Astrocyte of the cerebellum (primary cell): ENCODE measurements around the gene HSD3B1.

ENCODE experiments used
- DNase-seq: peaks from one replicate; pipeline ENCODE4 v3.0.0-alpha.2; 2011; ENCODE audit warnings: low read depth
- H3K4me3 ChIP-seq: 2 replicates; pipeline ENCODE4 v1.5.1; 2011; ENCODE audit warnings: mild to moderate bottlenecking, low read depth, low read length, moderate library complexity
- in situ Hi-C: cut with HindIII; loops from 2 replicates; pipeline ENCODE4 v1.10.0; 2017; ENCODE audit warnings: low sequenced_read_pairs
- TF ChIP-seq, protein P1 (sequence below): IDR thresholded peaks from 2 replicates; pipeline ENCODE4 v1.5.1; 2012; ENCODE audit warnings: low read length, low read depth, moderate library complexity, mild to moderate bottlenecking; ENCODE audit errors: missing control alignments

Gene HSD3B1

DNA sequence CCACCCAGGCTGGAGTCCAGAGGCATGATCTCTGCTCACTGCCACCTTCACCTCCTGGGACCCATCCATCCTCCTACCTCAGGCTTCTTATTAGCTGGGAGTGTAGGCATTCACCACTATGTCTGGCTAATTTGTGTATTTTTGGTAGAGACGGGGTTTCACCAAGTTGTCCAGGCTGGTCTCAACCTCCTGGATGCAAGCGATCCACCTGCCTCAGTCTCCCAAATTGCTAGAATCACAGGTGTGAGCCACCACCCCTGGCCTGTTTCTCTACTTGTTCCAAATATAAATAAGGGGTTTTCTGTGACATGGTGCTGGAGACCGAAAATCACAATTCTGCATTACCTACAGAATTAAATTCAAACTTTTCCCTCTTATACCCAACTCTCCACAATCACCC lies 36.6 kb upstream of the HSD3B1 start:
- DNase-seq, result no peak
- H3K4me3 ChIP-seq, result no peak overlapping the region
- in situ Hi-C loops, result no loop called here
- TF ChIP-seq, protein P1, sequence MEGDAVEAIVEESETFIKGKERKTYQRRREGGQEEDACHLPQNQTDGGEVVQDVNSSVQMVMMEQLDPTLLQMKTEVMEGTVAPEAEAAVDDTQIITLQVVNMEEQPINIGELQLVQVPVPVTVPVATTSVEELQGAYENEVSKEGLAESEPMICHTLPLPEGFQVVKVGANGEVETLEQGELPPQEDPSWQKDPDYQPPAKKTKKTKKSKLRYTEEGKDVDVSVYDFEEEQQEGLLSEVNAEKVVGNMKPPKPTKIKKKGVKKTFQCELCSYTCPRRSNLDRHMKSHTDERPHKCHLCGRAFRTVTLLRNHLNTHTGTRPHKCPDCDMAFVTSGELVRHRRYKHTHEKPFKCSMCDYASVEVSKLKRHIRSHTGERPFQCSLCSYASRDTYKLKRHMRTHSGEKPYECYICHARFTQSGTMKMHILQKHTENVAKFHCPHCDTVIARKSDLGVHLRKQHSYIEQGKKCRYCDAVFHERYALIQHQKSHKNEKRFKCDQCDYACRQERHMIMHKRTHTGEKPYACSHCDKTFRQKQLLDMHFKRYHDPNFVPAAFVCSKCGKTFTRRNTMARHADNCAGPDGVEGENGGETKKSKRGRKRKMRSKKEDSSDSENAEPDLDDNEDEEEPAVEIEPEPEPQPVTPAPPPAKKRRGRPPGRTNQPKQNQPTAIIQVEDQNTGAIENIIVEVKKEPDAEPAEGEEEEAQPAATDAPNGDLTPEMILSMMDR, result no peak

DNA sequence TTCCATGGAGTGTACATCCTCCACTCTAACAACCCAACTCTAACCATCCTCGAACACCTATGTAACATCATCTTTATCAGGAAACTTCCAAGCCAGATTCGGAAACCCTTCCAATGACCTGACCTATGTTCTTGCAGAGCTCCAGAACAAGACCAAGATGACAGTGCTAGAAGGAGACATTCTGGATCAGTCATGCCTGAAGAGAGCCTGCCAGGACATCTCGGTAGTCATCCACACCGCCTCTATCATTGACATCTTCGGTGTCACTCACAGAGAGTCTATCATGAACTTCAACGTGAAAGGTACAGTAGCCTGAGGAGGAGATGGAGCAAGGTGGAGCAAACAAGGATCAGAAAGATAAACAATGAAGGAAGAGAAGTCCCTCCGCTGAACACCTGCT lies 36.1 kb upstream of the HSD3B1 start:
- no peak for DNase-seq
- in situ Hi-C loops, result no loop called here
- no peak overlapping the region for H3K4me3 ChIP-seq
- TF ChIP-seq, protein P1, result no peak

DNA sequence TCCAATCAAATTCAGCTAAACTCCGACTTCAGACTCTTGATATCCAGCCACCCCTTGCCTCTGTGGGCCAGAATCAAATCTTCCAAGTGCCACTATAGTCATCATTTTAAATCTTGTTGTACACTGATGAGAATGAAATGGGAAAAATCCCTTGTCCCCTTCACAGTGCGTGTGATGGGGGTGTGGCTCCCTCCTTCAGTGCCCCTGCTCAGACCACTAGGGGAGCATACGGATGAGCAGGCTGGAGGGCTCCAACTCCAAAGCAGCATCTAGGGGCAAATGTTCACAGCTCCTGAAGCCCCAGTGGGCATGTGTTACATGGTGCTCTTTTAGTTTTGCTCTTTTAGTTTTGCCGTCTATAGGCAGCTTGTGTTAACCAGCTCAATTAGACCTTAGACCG lies 35.4 kb upstream of the HSD3B1 start:
- in situ Hi-C loops, result no loop called here
- TF ChIP-seq, protein P1, result no peak
- DNase-seq, result no peak
- H3K4me3 ChIP-seq, result no peak overlapping the region

DNA sequence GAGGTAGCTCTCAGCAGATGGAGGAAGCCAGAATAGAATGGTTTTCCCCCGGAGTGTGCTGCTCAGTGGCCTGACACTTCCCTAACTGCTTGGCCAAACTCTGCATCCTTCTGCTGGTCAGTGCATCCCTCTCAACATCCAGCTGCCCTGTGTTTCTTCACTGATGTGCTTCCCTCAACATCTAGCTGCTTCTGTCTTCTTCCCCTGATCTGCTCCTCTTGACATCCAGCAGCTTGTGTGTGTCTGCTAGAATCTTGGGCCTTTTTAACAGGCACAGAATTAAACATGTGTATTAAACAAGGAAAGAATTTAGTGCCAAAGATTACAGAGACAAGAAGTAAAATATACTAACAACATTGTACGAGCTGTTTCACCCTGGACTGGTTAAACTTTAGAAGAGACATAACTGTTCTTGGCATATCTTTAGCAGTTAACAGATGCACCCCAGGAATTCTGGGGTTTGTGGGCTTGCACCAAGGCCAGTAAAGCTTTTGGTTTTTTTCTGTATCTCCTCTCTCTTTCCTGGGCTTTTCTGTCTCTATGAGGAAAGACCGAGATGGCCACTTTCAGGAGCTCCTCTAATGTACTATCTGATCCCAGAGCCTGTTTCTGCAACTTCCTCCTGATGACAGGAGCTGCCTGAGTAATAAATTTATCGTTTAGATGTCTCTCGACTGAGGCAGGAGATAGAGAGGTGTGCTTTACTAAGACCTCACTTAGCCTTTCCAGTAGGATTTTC lies 34.8 kb upstream of the HSD3B1 start:
- in situ Hi-C loops, result no loop called here
- TF ChIP-seq, protein P1, result no peak
- no peak overlapping the region for H3K4me3 ChIP-seq
- DNase-seq, result no peak

DNA sequence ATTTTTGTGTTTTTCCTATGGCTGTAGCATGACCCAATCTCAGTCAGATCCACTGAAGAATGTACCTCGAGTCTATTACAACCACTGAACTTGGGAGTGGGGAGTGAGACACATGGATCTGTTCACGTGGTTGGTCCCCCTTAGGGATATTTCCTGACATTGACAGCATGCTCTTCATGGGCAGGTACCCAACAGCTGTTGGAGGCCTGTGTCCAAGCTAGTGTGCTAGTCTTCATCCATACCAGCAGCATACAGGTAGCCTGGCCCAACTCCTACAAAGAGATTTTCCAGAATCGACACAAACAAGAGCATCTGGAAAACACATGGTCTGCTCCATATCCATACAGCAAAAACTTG lies 34.2 kb upstream of the HSD3B1 start:
- DNase-seq, result no peak
- in situ Hi-C loops, result no loop called here
- H3K4me3 ChIP-seq, result no peak overlapping the region
- TF ChIP-seq, protein P1, result no peak

DNA sequence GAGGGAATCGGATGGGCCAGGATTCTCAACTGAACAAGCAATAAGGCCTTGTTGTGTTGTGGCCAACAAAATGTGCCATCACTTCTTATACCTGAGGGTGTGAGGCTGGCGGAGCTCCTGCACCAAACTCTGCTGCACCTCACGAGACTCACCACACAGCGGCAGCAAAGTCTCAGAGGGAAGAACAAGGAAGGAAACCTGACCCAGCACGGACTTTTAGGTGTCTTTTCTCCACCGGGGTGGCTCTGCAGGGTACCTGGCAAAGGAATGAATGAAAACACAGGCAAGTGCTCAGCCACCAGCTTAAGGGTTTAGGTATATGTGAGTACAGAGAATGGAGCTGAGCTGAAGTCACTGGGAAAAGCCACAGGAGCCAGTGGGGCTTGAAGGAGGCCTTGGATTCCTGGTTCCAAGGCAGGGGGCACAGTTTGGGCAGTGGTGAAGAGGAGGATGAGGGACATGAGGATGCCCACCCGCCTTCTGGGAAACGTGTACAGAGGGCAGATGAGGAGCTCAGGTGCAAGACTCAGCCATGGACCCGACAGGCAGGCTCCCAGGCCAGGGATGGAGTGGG lies 31.1 kb upstream of the HSD3B1 start:
- in situ Hi-C loops, result no loop called here

More for the DNA sequence above, 31.1 kb upstream of the HSD3B1 start:
- DNase-seq, result no peak
- TF ChIP-seq, protein P1, result peak; percentile 73
- H3K4me3 ChIP-seq, result no peak overlapping the region
